IPS DF 6.9 (cell line): ENCODE results near the gene PLBD2.

ENCODE experiments used
- DNase-seq: peaks from one replicate; pipeline ENCODE4 v3.0.0-alpha.2; 2013; ENCODE audit warnings: low read depth, low spot score
- H3K27ac ChIP-seq: one replicate; pipeline ENCODE4 v1.5.1; 2013; ENCODE audit warnings: low read length, control low read depth
- H3K27me3 ChIP-seq: 2 replicates; pipeline ENCODE4 v1.6.1; 2013; ENCODE audit warnings: mild to moderate bottlenecking, low read length; ENCODE audit not compliant: control insufficient read depth, insufficient read depth
- H3K36me3 ChIP-seq: 2 replicates; pipeline ENCODE4 v1.6.1; 2013; ENCODE audit warnings: low read length; ENCODE audit not compliant: control insufficient read depth, insufficient read depth
- H3K4me1 ChIP-seq: 2 replicates; pipeline ENCODE4 v1.6.1; 2013; ENCODE audit warnings: low read length; ENCODE audit not compliant: control insufficient read depth, insufficient read depth
- H3K4me3 ChIP-seq: 2 replicates; pipeline ENCODE4 v1.5.1; 2013; ENCODE audit warnings: mild to moderate bottlenecking, low read length
- H3K9me3 ChIP-seq: 2 replicates; pipeline ENCODE4 v1.6.1; 2013; ENCODE audit warnings: low read length, inconsistent platforms; ENCODE audit not compliant: control insufficient read depth, insufficient read depth
- WGBS: extraction: QIAGEN DNeasy Blood & Tissue Kit; methylation state at CpG from one replicate; pipeline ENCODE4 v1.1.7; 2013; ENCODE audit warnings: mixed read lengths, missing lambda C conversion rate; ENCODE audit not compliant: insufficient read length, insufficient coverage; 5-methylcytosine and 5-hydroxymethylcytosine counted together

PLBD2 gene

GRCh38 chr12:113369391-113369985 is 11.1 kb downstream of the PLBD2 start:
- Histone ChIP-seq H3K36me3 (peaks cover under 1% of the 10 kb centered on the region), H3K4me3 (no peak overlapping the region), H3K4me1 (no peaks in the 10 kb centered on the region), H3K27me3 (no peaks in the 10 kb centered on the region), H3K27ac (no peak overlapping the region), H3K9me3 (no peaks in the 10 kb centered on the region)
- DNase-seq: no peak
- WGBS: no CpG with 5 or more reads among the region's 6 CpGs

GRCh38 chr12:113370923-113371682 is 12.7 kb downstream of the PLBD2 start:
- Histone ChIP-seq H3K4me1 (no peaks in the 10 kb centered on the region; the same call in 1 of the 2 replicates), H3K36me3 (peaks cover 7% of the 10 kb centered on the region), H3K9me3 (no peaks in the 10 kb centered on the region), H3K27ac (no peak overlapping the region), H3K27me3 (no peaks in the 10 kb centered on the region), H3K4me3 (no peak overlapping the region)
- DNase-seq: no peak
- WGBS: no CpG with 5 or more reads among the region's 7 CpGs

GRCh38 chr12:113371808-113372207 is 13.4 kb downstream of the PLBD2 start:
- WGBS: no CpG with 5 or more reads among the region's 6 CpGs
- Histone ChIP-seq H3K36me3 (peaks cover 7% of the 10 kb centered on the region), H3K4me1 (no peaks in the 10 kb centered on the region; the same call in 1 of the 2 replicates), H3K9me3 (no peaks in the 10 kb centered on the region), H3K4me3 (no peak overlapping the region), H3K27me3 (no peaks in the 10 kb centered on the region), H3K27ac (no peak overlapping the region)
- DNase-seq: no peak

- Histone ChIP-seq H3K4me3 (no peak overlapping the region), H3K4me1 (no peaks in the 10 kb centered on the region; the same call in 1 of the 2 replicates), H3K27me3 (no peaks in the 10 kb centered on the region), H3K27ac (no peak overlapping the region), H3K36me3 (peaks cover 7% of the 10 kb centered on the region), H3K9me3 (no peaks in the 10 kb centered on the region)
- DNase-seq: no peak
- no CpG with 5 or more reads among the region's 9 CpGs for WGBS
Observed at GRCh38 chr12:113372371-113372770, 14.0 kb downstream of the PLBD2 start.

GRCh38 chr12:113373440-113373839 is 15.1 kb downstream of the PLBD2 start:
- Histone ChIP-seq H3K9me3 (no peaks in the 10 kb centered on the region), H3K36me3 (peaks cover 7% of the 10 kb centered on the region), H3K4me1 (no peaks in the 10 kb centered on the region; the same call in 1 of the 2 replicates), H3K27me3 (no peaks in the 10 kb centered on the region), H3K4me3 (no peak overlapping the region), H3K27ac (no peak overlapping the region)
- no peak for DNase-seq
- WGBS: 100% methylated on average over 3 of the region's 3 CpGs

GRCh38 chr12:113373969-113374368 is 15.6 kb downstream of the PLBD2 start:
- peaks cover 7% of the 10 kb centered on the region for H3K36me3 ChIP-seq

GRCh38 chr12:113374823-113375428 is 16.5 kb downstream of the PLBD2 start:
- H3K27me3 ChIP-seq: no peaks in the 10 kb centered on the region
- H3K4me3 ChIP-seq: no peak overlapping the region; the same call in 1 of the 2 replicates
- H3K27ac ChIP-seq: no peak overlapping the region
- H3K4me1 ChIP-seq: no peaks in the 10 kb centered on the region; the same call in 1 of the 2 replicates
- DNase-seq: no peak
- peaks cover 7% of the 10 kb centered on the region for H3K36me3 ChIP-seq
- no CpG with 5 or more reads among the region's 4 CpGs for WGBS
- H3K9me3 ChIP-seq: no peaks in the 10 kb centered on the region

More at GRCh38 chr12:113373969-113374368, 15.6 kb downstream of the PLBD2 start:
- no peak for DNase-seq
- WGBS: no CpG with 5 or more reads among the region's 3 CpGs
- H3K4me3 ChIP-seq: no peak overlapping the region
- H3K4me1 ChIP-seq: no peaks in the 10 kb centered on the region; the same call in 1 of the 2 replicates
- H3K9me3 ChIP-seq: no peaks in the 10 kb centered on the region
- no peaks in the 10 kb centered on the region for H3K27me3 ChIP-seq
- H3K27ac ChIP-seq: no peak overlapping the region

- H3K36me3 ChIP-seq: peaks cover 7% of the 10 kb centered on the region
- no peaks in the 10 kb centered on the region for H3K27me3 ChIP-seq
- H3K4me1 ChIP-seq: no peaks in the 10 kb centered on the region; the same call in 1 of the 2 replicates
- WGBS: no CpG with 5 or more reads among the region's 3 CpGs
- no peaks in the 10 kb centered on the region for H3K9me3 ChIP-seq
- no peak overlapping the region for H3K4me3 ChIP-seq
- DNase-seq: no peak
- no peak overlapping the region for H3K27ac ChIP-seq
Observed at GRCh38 chr12:113378291-113378690, 19.9 kb downstream of the PLBD2 start.

GRCh38 chr12:113381220-113381619 is 22.8 kb downstream of the PLBD2 start:
- DNase-seq: no peak
- Histone ChIP-seq H3K9me3 (no peaks in the 10 kb centered on the region), H3K4me3 (no peak overlapping the region), H3K27ac (no peak overlapping the region), H3K36me3 (peaks cover 4% of the 10 kb centered on the region), H3K4me1 (no peaks in the 10 kb centered on the region), H3K27me3 (no peaks in the 10 kb centered on the region)
- WGBS: no CpG with 5 or more reads among the region's 11 CpGs

- H3K4me1 ChIP-seq: no peaks in the 10 kb centered on the region
- H3K9me3 ChIP-seq: no peaks in the 10 kb centered on the region
- no peaks in the 10 kb centered on the region for H3K27me3 ChIP-seq
- DNase-seq: no peak
- no CpG with 5 or more reads among the region's 4 CpGs for WGBS
- H3K4me3 ChIP-seq: no peak overlapping the region
- H3K27ac ChIP-seq: no peak overlapping the region
- H3K36me3 ChIP-seq: peaks cover 4% of the 10 kb centered on the region
Observed at GRCh38 chr12:113382206-113382605, 23.8 kb downstream of the PLBD2 start.
